Bronchial epithelial cell (primary cell): ENCODE results near the gene TTC6. TPM values are rescaled to one million over a fixed set of nuclear protein-coding genes. Genes with fewer than 3 reads are reported as not detected.

ENCODE experiments used
- DNase-seq: peaks from one replicate; pipeline ENCODE4 v3.0.0-alpha.2; 2010; ENCODE audit warnings: low read depth
- FAIRE-seq: peaks from 2 replicates; lab custom pipeline; 2011; peaks lifted over from hg19 to GRCh38; lab: Jason Lieb, UNC
- H3K27me3 ChIP-seq: 2 replicates; pipeline ENCODE4 v1.5.1; 2011; ENCODE audit warnings: low read length; ENCODE audit not compliant: control insufficient read depth, insufficient read depth
- H3K36me3 ChIP-seq: 2 replicates; pipeline ENCODE4 v1.5.1; 2011; ENCODE audit warnings: low read length; ENCODE audit not compliant: control insufficient read depth, insufficient read depth
- H3K4me3 ChIP-seq: 2 replicates; pipeline ENCODE4 v1.5.1; 2011; ENCODE audit warnings: mild to moderate bottlenecking, low read depth, low read length, control low read depth
- CTCF ChIP-seq: IDR thresholded peaks from 2 replicates; pipeline ENCODE4 v1.5.1; 2011; ENCODE audit warnings: mild to moderate bottlenecking, moderate library complexity, low read length, control low read depth, inconsistent platforms; ENCODE audit not compliant: insufficient read depth, severe bottlenecking
- total RNA-seq: library from RNA; depleted of rRNA; stranded (reverse); fragments of >200 nt; gene quantifications from 2 replicates; pipeline ENCODE4 v1.2.1, GENCODE V29; 2014

TTC6 gene
- total RNA-seq, 1 donor from 2014 or later, result 0.53 TPM

GRCh38 chr14:37616853-37617252 lies 21.4 kb downstream of the TTC6 start:
- Histone ChIP-seq H3K27me3 (no peaks in the 10 kb centered on the region), H3K4me3 (no peak overlapping the region), H3K36me3 (no peaks in the 10 kb centered on the region)
- FAIRE-seq (no peak), DNase-seq (no peak)
- TF ChIP-seq CTCF, result no peak

- DNase-seq (no peak), FAIRE-seq (no peak)
- Histone ChIP-seq H3K27me3 (no peaks in the 10 kb centered on the region), H3K36me3 (no peaks in the 10 kb centered on the region), H3K4me3 (no peak overlapping the region)
- no peak for TF ChIP-seq CTCF
Observed at GRCh38 chr14:37617864-37618365, 22.5 kb downstream of the TTC6 start.

GRCh38 chr14:37618498-37619028 lies 23.1 kb downstream of the TTC6 start:
- H3K4me3 ChIP-seq, result no peak overlapping the region
- no peak for TF ChIP-seq CTCF
- no peak for DNase-seq
- H3K36me3 ChIP-seq, result no peaks in the 10 kb centered on the region
- FAIRE-seq, result no peak
- no peaks in the 10 kb centered on the region for H3K27me3 ChIP-seq

- FAIRE-seq, result no peak
Observed at GRCh38 chr14:37620856-37621255, 25.4 kb downstream of the TTC6 start.

GRCh38 chr14:37622231-37622923 lies 26.9 kb downstream of the TTC6 start:
- H3K27me3 ChIP-seq, result no peaks in the 10 kb centered on the region
- FAIRE-seq (no peak), DNase-seq (no peak)
- no peak for TF ChIP-seq CTCF
- no peaks in the 10 kb centered on the region for H3K36me3 ChIP-seq
- H3K4me3 ChIP-seq, result no peak overlapping the region

More at GRCh38 chr14:37620856-37621255, 25.4 kb downstream of the TTC6 start:
- no peaks in the 10 kb centered on the region for H3K36me3 ChIP-seq
- no peak for TF ChIP-seq CTCF
- H3K27me3 ChIP-seq, result no peaks in the 10 kb centered on the region
- H3K4me3 ChIP-seq, result no peak overlapping the region
- DNase-seq, result no peak
